Measurements from ENCODE around the gene ZDHHC14.

The ZDHHC14 gene

DNA sequence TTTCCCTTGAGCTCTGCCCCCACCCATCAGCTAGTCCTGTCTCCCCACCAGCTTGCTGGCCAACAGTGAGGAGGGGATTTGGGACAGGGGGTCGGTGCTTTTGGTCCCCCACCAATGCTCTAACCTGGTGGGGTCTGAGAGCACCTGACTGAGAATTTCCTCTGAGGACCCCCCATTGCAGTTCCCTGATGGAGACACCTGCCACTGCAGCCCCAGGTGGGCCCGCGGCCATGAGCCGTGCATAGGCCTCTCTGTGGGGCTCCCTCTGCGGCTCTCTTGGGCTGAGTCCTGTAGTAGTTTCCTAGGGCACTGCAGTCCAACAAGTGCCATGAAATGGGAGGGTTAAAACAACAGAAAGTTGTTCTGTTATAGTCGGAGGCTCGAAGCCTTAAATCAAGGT is 269.8 kb downstream of the ZDHHC14 start:
- TF ChIP-seq ZNF565 (CRISPR knock-in tag; conservative IDR thresholded peaks at IDR 0.05; ENCODE audit: low read depth) (no peak), ZNF8 (CRISPR knock-in tag; IDR thresholded peaks at IDR 0.05) (no peak), CSDC2 (CRISPR knock-in tag; IDR thresholded peaks at IDR 0.05) (no peak), ZFP3 (CRISPR knock-in tag; IDR thresholded peaks at IDR 0.05) (no peak)
- TF ChIP-seq, protein P1, sequence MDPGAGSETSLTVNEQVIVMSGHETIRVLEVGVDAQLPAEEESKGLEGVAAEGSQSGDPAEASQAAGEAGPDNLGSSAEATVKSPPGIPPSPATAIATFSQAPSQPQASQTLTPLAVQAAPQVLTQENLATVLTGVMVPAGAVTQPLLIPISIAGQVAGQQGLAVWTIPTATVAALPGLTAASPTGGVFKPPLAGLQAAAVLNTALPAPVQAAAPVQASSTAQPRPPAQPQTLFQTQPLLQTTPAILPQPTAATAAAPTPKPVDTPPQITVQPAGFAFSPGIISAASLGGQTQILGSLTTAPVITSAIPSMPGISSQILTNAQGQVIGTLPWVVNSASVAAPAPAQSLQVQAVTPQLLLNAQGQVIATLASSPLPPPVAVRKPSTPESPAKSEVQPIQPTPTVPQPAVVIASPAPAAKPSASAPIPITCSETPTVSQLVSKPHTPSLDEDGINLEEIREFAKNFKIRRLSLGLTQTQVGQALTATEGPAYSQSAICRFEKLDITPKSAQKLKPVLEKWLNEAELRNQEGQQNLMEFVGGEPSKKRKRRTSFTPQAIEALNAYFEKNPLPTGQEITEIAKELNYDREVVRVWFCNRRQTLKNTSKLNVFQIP (CRISPR knock-in tag; IDR thresholded peaks at IDR 0.05; ENCODE audit: borderline replicate concordance, low read depth) = no peak
- ATAC-seq = no peak

- no peak for ATAC-seq
- TF ChIP-seq RARB (CRISPR knock-in tag; IDR thresholded peaks at IDR 0.05) = no peak
- TF ChIP-seq, protein P1 (CRISPR knock-in tag; IDR thresholded peaks at IDR 0.05; ENCODE audit: borderline replicate concordance, low read depth) = no peak
- no peak for TF ChIP-seq PATZ1 (CRISPR knock-in tag; IDR thresholded peaks at IDR 0.05; ENCODE audit: borderline replicate concordance)
- no peak for TF ChIP-seq ZNF565 (CRISPR knock-in tag; conservative IDR thresholded peaks at IDR 0.05; ENCODE audit: low read depth)
- TF ChIP-seq ESRRG (CRISPR knock-in tag; IDR thresholded peaks at IDR 0.05) = no peak
- TF ChIP-seq, protein P2, sequence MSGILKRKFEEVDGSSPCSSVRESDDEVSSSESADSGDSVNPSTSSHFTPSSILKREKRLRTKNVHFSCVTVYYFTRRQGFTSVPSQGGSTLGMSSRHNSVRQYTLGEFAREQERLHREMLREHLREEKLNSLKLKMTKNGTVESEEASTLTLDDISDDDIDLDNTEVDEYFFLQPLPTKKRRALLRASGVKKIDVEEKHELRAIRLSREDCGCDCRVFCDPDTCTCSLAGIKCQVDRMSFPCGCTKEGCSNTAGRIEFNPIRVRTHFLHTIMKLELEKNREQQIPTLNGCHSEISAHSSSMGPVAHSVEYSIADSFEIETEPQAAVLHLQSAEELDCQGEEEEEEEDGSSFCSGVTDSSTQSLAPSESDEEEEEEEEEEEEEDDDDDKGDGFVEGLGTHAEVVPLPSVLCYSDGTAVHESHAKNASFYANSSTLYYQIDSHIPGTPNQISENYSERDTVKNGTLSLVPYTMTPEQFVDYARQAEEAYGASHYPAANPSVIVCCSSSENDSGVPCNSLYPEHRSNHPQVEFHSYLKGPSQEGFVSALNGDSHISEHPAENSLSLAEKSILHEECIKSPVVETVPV (CRISPR knock-in tag; IDR thresholded peaks at IDR 0.05) = no peak
- TF ChIP-seq PPARA (CRISPR knock-in tag; IDR thresholded peaks at IDR 0.05; ENCODE audit: borderline replicate concordance) = no peak
- TF ChIP-seq ZNF8 (CRISPR knock-in tag; IDR thresholded peaks at IDR 0.05) = no peak
- no peak for TF ChIP-seq BACH2 (CRISPR knock-in tag; IDR thresholded peaks at IDR 0.05; ENCODE audit: borderline replicate concordance)
- TF ChIP-seq OSR1 (CRISPR knock-in tag; IDR thresholded peaks at IDR 0.05) = no peak
- TF ChIP-seq ISL1 (CRISPR knock-in tag; IDR thresholded peaks at IDR 0.05) = no peak
Measured at GRCh38 chr6:157651731-157652490, 270.9 kb downstream of the ZDHHC14 start.

DNA sequence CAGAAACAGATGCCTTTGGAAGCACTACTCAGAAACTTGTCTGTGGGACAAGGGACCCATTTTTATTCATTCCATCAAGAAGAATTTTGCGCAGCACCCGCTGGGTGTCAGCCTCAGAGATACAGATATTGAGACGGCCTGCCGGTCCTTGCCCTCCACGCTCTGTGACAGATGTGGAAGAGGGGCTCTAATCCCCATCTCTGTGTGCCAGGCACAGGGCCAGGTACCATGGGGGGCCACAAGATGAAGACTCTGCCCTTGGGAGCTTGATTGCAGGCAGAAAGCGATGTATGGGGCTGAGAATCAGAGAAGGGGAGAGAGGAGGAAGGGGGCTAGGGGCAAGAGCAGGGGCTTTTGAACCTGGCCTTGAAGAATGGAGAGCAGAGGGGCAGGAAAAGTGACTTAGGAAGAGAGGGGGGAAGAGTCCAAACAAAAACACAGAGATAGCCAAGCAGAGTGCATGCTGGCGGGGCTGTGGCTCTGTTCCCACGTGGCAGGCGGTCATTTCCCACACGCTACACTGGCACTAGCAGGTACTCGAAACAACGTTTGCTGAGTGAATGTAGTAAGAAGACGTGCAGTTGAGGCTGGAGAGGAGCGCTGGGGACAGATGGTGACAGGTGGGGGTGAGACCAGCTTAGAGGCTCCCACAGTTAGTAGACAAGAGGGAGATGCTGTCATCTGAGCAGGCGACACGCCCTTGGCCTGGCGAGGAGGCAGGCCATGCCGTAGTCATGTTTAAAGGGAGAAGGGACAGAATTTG is 271.8 kb downstream of the ZDHHC14 start:
- TF ChIP-seq ZNF565 (CRISPR knock-in tag; conservative IDR thresholded peaks at IDR 0.05; ENCODE audit: low read depth) (no peak), ZFP30 (CRISPR knock-in tag; IDR thresholded peaks at IDR 0.05) (no peak)

GRCh38 chr6:157653521-157653920 is 272.5 kb downstream of the ZDHHC14 start:
- no peak for TF ChIP-seq PPARA (CRISPR knock-in tag; IDR thresholded peaks at IDR 0.05; ENCODE audit: borderline replicate concordance)
- no peak for TF ChIP-seq OSR1 (CRISPR knock-in tag; IDR thresholded peaks at IDR 0.05)
- TF ChIP-seq BACH2 (CRISPR knock-in tag; IDR thresholded peaks at IDR 0.05; ENCODE audit: borderline replicate concordance) = no peak
- no peak for TF ChIP-seq PATZ1 (CRISPR knock-in tag; IDR thresholded peaks at IDR 0.05; ENCODE audit: borderline replicate concordance)
- TF ChIP-seq ZC3H10 (CRISPR knock-in tag; IDR thresholded peaks at IDR 0.05) = no peak
- TF ChIP-seq TCF4 (CRISPR knock-in tag; IDR thresholded peaks at IDR 0.05; ENCODE audit: borderline replicate concordance) = no peak
- TF ChIP-seq, protein P3, sequence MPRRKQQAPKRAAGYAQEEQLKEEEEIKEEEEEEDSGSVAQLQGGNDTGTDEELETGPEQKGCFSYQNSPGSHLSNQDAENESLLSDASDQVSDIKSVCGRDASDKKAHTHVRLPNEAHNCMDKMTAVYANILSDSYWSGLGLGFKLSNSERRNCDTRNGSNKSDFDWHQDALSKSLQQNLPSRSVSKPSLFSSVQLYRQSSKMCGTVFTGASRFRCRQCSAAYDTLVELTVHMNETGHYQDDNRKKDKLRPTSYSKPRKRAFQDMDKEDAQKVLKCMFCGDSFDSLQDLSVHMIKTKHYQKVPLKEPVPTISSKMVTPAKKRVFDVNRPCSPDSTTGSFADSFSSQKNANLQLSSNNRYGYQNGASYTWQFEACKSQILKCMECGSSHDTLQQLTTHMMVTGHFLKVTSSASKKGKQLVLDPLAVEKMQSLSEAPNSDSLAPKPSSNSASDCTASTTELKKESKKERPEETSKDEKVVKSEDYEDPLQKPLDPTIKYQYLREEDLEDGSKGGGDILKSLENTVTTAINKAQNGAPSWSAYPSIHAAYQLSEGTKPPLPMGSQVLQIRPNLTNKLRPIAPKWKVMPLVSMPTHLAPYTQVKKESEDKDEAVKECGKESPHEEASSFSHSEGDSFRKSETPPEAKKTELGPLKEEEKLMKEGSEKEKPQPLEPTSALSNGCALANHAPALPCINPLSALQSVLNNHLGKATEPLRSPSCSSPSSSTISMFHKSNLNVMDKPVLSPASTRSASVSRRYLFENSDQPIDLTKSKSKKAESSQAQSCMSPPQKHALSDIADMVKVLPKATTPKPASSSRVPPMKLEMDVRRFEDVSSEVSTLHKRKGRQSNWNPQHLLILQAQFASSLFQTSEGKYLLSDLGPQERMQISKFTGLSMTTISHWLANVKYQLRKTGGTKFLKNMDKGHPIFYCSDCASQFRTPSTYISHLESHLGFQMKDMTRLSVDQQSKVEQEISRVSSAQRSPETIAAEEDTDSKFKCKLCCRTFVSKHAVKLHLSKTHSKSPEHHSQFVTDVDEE (CRISPR knock-in tag; IDR thresholded peaks at IDR 0.05) = no peak
- TF ChIP-seq ARNTL (CRISPR knock-in tag; IDR thresholded peaks at IDR 0.05; ENCODE audit: borderline replicate concordance, low read depth) = no peak
- no peak for TF ChIP-seq ESRRG (CRISPR knock-in tag; IDR thresholded peaks at IDR 0.05)
- TF ChIP-seq ISL1 (CRISPR knock-in tag; IDR thresholded peaks at IDR 0.05) = no peak
- TF ChIP-seq ZNF70 (CRISPR knock-in tag; IDR thresholded peaks at IDR 0.05) = no peak
- no peak for TF ChIP-seq TOX (CRISPR knock-in tag; IDR thresholded peaks at IDR 0.05; ENCODE audit: borderline replicate concordance)
- TF ChIP-seq ZNF8 (CRISPR knock-in tag; IDR thresholded peaks at IDR 0.05) = no peak
- TF ChIP-seq RARB (CRISPR knock-in tag; IDR thresholded peaks at IDR 0.05) = no peak
- TF ChIP-seq CSDC2 (CRISPR knock-in tag; IDR thresholded peaks at IDR 0.05) = no peak
- no peak for TF ChIP-seq SNAI2 (CRISPR knock-in tag; IDR thresholded peaks at IDR 0.05)
- ATAC-seq = no peak

More for the DNA sequence above, 271.8 kb downstream of the ZDHHC14 start:
- no peak for ATAC-seq

Measured in SK-N-SH treated with all-trans-retinoic acid at 6 μM for 48 hours (cell line).